HCT116 (cell line): ENCODE results near the gene ESF1.

Source experiments
- ATF3 ChIP-seq: IDR thresholded peaks from 2 replicates; pipeline ENCODE4 v1.6.1; 2012
- CTCF ChIP-seq, 3 experiments: fragments of 200-600 bp in 1 of 3; sonication (generic) in 1 of 3; IDR thresholded peaks in 2 of 3; conservative IDR thresholded peaks in 1 of 3; 2 replicates each; pipeline ENCODE4 v1.5.1; 2012 to 2017; ENCODE audit warnings: low read depth in 2 of 3, low read length in 2 of 3, antibody characterized with exemption in 1 of 3, borderline replicate concordance in 1 of 3, control low read depth in 1 of 3, mild to moderate bottlenecking in 1 of 3, mixed read lengths in 1 of 3, mixed run types in 1 of 3, moderate library complexity in 1 of 3; ENCODE audit not compliant: insufficient read depth in 1 of 3
- EZH2 ChIP-seq: fragments of 200-600 bp; sonication (generic); IDR thresholded peaks from 2 replicates; pipeline ENCODE4 v1.6.1; 2017; ENCODE audit warnings: antibody characterized with exemption, mixed run types
- POLR2AphosphoS5 ChIP-seq: IDR thresholded peaks from 2 replicates; pipeline ENCODE4 v1.6.1; 2011; ENCODE audit warnings: mild to moderate bottlenecking, low read depth, low read length, moderate library complexity
- YY1 ChIP-seq: IDR thresholded peaks from 2 replicates; pipeline ENCODE4 v1.6.1; 2011; ENCODE audit warnings: low read length, low read depth, moderate library complexity, mild to moderate bottlenecking; ENCODE audit not compliant: insufficient replicate concordance; ENCODE audit errors: extremely low read depth
- ZNF274 ChIP-seq: fragments of 200-500 bp; sonication (Bioruptor generic); IDR thresholded peaks from 2 replicates; pipeline ENCODE4 v1.6.1; 2014; ENCODE audit warnings: mild to moderate bottlenecking, low read depth, low read length, inconsistent platforms

GRCh38 chr20:13814672-13815071, 30.0 kb upstream of the ESF1 start:
- TF ChIP-seq YY1 (no peak), EZH2 (no peak), POLR2AphosphoS5 (no peak), CTCF (IDR thresholded peaks at IDR 0.05 in 2 of 3, conservative IDR thresholded peaks at IDR 0.05 in 1 of 3; ENCODE audit: borderline replicate concordance in 1 of 3, insufficient read depth in 1 of 3, low read depth in 2 of 3, low read length in 2 of 3) (no peak), ATF3 (no peak), ZNF274 (no peak)
